ENCODE data around the gene SPOCD1. TPM values are rescaled to one million over a fixed set of nuclear protein-coding genes. Genes with fewer than 3 reads are reported as not detected.

The SPOCD1 gene
- polyA plus RNA-seq, 1 of the 3 experiments (the other 2 are of a cell fraction): 10.7 TPM

- H3K9me2 ChIP-seq: no peaks in the 10 kb centered on the region
- WGBS (ENCODE audit: low lambda C conversion rate): 90% methylated on average over 13 of the region's 13 CpGs
- TF ChIP-seq RFX5 (IDR thresholded peaks at IDR 0.05; ENCODE audit: low read length) (no peak), CHD2 (IDR thresholded peaks at IDR 0.05; ENCODE audit: low read length, partially characterized antibody) (no peak), RCOR1 (IDR thresholded peaks at IDR 0.05; ENCODE audit: low read length) (no peak)
- H3K9ac ChIP-seq: no peak overlapping the region
- no peaks in the 10 kb centered on the region for H4K20me1 ChIP-seq (ENCODE audit: insufficient read depth)
- no peak overlapping the region for H3K4me3 ChIP-seq (ENCODE audit: low read depth in 2 of 2, low read length in 1 of 2)
- ChIA-PET POLR2A (no interaction called here), CTCF (interaction anchor here (1.7 to 7.9 kb wide), 3 partner anchors 13 to 162 kb away, joined by 3 to 62 read pairs (median 6); partner anchors contain the start of gene SPOCD1)
- no peaks in the 10 kb centered on the region for H3K36me3 ChIP-seq (replicated peaks in 1 of 2; ENCODE audit: control insufficient read depth in 1 of 2, insufficient read depth in 2 of 2, low read length in 1 of 2)
- peaks cover 8% of the 10 kb centered on the region for H3K79me2 ChIP-seq (ENCODE audit: insufficient read depth)
- peaks cover 0 to 19% of the 10 kb centered on the region in 2 experiments; a peak in 3 of 4 replicates for H3K4me1 ChIP-seq (ENCODE audit: control insufficient read depth in 1 of 2, insufficient read depth in 2 of 2, low read depth in 1 of 2, low read length in 1 of 2)
- H3K27ac ChIP-seq (ENCODE audit: low read depth in 2 of 2, low read length in 1 of 2): no peak overlapping the region
- peaks cover 16% of the 10 kb centered on the region for H3F3A ChIP-seq (replicated peaks; ENCODE audit: insufficient read depth)
- peak overlapping the region; percentile 8; the same call in 1 of the 2 replicates for H2AFZ ChIP-seq (ENCODE audit: low read depth)
- DNase-seq: no peak
- H3K4me2 ChIP-seq: no peak overlapping the region
- H3K27me3 ChIP-seq (ENCODE audit: insufficient read depth): no peaks in the 10 kb centered on the region
- H3K9me3 ChIP-seq: no peaks in the 10 kb centered on the region
These were observed 13.4 kb downstream of the SPOCD1 start for GRCh38 chr1:31802190-31803150.

GRCh38 chr1:31801458-31801857 is 14.4 kb downstream of the SPOCD1 start:
- no peak overlapping the region for H3K4me2 ChIP-seq
- H3K4me1 ChIP-seq (ENCODE audit: control insufficient read depth in 1 of 2, insufficient read depth in 2 of 2, low read depth in 1 of 2, low read length in 1 of 2): peaks cover 0 to 28% of the 10 kb centered on the region in 2 experiments; a peak in 3 of 4 replicates
- H3K27ac ChIP-seq (ENCODE audit: low read depth in 2 of 2, low read length in 1 of 2): no peak overlapping the region
- no peak for DNase-seq
- TF ChIP-seq, protein P1, sequence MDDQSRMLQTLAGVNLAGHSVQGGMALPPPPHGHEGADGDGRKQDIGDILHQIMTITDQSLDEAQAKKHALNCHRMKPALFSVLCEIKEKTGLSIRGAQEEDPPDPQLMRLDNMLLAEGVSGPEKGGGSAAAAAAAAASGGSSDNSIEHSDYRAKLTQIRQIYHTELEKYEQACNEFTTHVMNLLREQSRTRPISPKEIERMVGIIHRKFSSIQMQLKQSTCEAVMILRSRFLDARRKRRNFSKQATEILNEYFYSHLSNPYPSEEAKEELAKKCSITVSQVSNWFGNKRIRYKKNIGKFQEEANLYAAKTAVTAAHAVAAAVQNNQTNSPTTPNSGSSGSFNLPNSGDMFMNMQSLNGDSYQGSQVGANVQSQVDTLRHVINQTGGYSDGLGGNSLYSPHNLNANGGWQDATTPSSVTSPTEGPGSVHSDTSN (IDR thresholded peaks at IDR 0.05): no peak
- TF ChIP-seq, protein P2, sequence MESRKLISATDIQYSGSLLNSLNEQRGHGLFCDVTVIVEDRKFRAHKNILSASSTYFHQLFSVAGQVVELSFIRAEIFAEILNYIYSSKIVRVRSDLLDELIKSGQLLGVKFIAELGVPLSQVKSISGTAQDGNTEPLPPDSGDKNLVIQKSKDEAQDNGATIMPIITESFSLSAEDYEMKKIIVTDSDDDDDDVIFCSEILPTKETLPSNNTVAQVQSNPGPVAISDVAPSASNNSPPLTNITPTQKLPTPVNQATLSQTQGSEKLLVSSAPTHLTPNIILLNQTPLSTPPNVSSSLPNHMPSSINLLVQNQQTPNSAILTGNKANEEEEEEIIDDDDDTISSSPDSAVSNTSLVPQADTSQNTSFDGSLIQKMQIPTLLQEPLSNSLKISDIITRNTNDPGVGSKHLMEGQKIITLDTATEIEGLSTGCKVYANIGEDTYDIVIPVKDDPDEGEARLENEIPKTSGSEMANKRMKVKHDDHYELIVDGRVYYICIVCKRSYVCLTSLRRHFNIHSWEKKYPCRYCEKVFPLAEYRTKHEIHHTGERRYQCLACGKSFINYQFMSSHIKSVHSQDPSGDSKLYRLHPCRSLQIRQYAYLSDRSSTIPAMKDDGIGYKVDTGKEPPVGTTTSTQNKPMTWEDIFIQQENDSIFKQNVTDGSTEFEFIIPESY (IDR thresholded peaks at IDR 0.05; ENCODE audit: borderline replicate concordance, low read depth): no peak
- TF ChIP-seq NRF1 (IDR thresholded peaks at IDR 0.05; ENCODE audit: low read depth, low read length) (no peak), GATA2 (CRISPR knock-in tag; IDR thresholded peaks at IDR 0.05) (no peak), TEAD4 (IDR thresholded peaks at IDR 0.05; ENCODE audit: borderline replicate concordance, insufficient read depth) (no peak), RAD21 (IDR thresholded peaks at IDR 0.05; ENCODE audit: low read length) (no peak), SIN3A (IDR thresholded peaks at IDR 0.05; ENCODE audit: borderline replicate concordance, low read depth, low read length) (no peak), ELF1 (IDR thresholded peaks at IDR 0.05) (no peak), MEF2A (IDR thresholded peaks at IDR 0.05; ENCODE audit: borderline replicate concordance, low read depth) (no peak), TAF1 (IDR thresholded peaks at IDR 0.05; ENCODE audit: borderline replicate concordance, low read depth, low read length) (no peak), JUND (IDR thresholded peaks at IDR 0.05) (no peak), YY1 (IDR thresholded peaks at IDR 0.05; ENCODE audit: low read depth) (no peak), RCOR1 (IDR thresholded peaks at IDR 0.05; ENCODE audit: low read length) (no peak)
- TF ChIP-seq, protein P3, sequence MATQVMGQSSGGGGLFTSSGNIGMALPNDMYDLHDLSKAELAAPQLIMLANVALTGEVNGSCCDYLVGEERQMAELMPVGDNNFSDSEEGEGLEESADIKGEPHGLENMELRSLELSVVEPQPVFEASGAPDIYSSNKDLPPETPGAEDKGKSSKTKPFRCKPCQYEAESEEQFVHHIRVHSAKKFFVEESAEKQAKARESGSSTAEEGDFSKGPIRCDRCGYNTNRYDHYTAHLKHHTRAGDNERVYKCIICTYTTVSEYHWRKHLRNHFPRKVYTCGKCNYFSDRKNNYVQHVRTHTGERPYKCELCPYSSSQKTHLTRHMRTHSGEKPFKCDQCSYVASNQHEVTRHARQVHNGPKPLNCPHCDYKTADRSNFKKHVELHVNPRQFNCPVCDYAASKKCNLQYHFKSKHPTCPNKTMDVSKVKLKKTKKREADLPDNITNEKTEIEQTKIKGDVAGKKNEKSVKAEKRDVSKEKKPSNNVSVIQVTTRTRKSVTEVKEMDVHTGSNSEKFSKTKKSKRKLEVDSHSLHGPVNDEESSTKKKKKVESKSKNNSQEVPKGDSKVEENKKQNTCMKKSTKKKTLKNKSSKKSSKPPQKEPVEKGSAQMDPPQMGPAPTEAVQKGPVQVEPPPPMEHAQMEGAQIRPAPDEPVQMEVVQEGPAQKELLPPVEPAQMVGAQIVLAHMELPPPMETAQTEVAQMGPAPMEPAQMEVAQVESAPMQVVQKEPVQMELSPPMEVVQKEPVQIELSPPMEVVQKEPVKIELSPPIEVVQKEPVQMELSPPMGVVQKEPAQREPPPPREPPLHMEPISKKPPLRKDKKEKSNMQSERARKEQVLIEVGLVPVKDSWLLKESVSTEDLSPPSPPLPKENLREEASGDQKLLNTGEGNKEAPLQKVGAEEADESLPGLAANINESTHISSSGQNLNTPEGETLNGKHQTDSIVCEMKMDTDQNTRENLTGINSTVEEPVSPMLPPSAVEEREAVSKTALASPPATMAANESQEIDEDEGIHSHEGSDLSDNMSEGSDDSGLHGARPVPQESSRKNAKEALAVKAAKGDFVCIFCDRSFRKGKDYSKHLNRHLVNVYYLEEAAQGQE (IDR thresholded peaks at IDR 0.05; ENCODE audit: low read depth, low read length): no peak
- TF ChIP-seq, protein P4, sequence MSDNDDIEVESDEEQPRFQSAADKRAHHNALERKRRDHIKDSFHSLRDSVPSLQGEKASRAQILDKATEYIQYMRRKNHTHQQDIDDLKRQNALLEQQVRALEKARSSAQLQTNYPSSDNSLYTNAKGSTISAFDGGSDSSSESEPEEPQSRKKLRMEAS (IDR thresholded peaks at IDR 0.05; ENCODE audit: low read depth): no peak
- TF ChIP-seq, protein P5, sequence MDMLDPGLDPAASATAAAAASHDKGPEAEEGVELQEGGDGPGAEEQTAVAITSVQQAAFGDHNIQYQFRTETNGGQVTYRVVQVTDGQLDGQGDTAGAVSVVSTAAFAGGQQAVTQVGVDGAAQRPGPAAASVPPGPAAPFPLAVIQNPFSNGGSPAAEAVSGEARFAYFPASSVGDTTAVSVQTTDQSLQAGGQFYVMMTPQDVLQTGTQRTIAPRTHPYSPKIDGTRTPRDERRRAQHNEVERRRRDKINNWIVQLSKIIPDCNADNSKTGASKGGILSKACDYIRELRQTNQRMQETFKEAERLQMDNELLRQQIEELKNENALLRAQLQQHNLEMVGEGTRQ (IDR thresholded peaks at IDR 0.05; ENCODE audit: borderline replicate concordance, low read depth, low read length): no peak
- peaks cover 17% of the 10 kb centered on the region for H3K79me2 ChIP-seq (ENCODE audit: insufficient read depth)
- H3K9me2 ChIP-seq: no peaks in the 10 kb centered on the region
- no peaks in the 10 kb centered on the region for H4K20me1 ChIP-seq (ENCODE audit: insufficient read depth)
- H3K36me3 ChIP-seq (replicated peaks in 1 of 2; ENCODE audit: control insufficient read depth in 1 of 2, insufficient read depth in 2 of 2, low read length in 1 of 2): no peaks in the 10 kb centered on the region
- 100% methylated on average over 1 of the region's 1 CpG for whole genome bisulfite sequencing (ENCODE audit: low lambda C conversion rate)
- no peak overlapping the region for H2AFZ ChIP-seq (ENCODE audit: low read depth)
- H3K9me3 ChIP-seq: no peaks in the 10 kb centered on the region
- H3K9ac ChIP-seq: no peak overlapping the region
- ChIA-PET POLR2A (no interaction called here), CTCF (interaction anchor here (0.6 to 7.9 kb wide), 2 partner anchors 12 to 163 kb away, joined by 3 to 62 read pairs; no protein-coding TSS in a partner anchor)
- H3F3A ChIP-seq (replicated peaks; ENCODE audit: insufficient read depth): peaks cover 14% of the 10 kb centered on the region
- H3K27me3 ChIP-seq (ENCODE audit: insufficient read depth): no peaks in the 10 kb centered on the region
- no peak overlapping the region for H3K4me3 ChIP-seq (ENCODE audit: low read depth in 2 of 2, low read length in 1 of 2)

Data from SK-N-SH (cell line).